Gastroesophageal sphincter (tissue), 4 donors: ENCODE data around the gene PXT1. TPM values are rescaled to one million over a fixed set of nuclear protein-coding genes. Genes with fewer than 3 reads are reported as not detected.
A peak's percentile ranks its signal among the peaks of the same experiment; 100 is the strongest.

ENCODE experiments used
- ATAC-seq: fragments of 150-250 bp; one replicate; pipeline ENCODE4 v1.9.1; 2016; ENCODE audit warnings: mild to moderate bottlenecking, moderate library complexity
- H3K27ac ChIP-seq, 4 donors: fragments of 200-600 bp; sonication (generic) in 3 of 4; 1 replicate in 3 of 4; 2 replicates in 1 of 4; pipeline ENCODE4 v1.5.1; 2016 to 2019
- H3K27me3 ChIP-seq: fragments of 200-600 bp; sonication (generic); one replicate; pipeline ENCODE4 v1.5.1; 2019
- H3K36me3 ChIP-seq, 2 donors: fragments of 200-600 bp; sonication (generic); one replicate each; pipeline ENCODE4 v1.5.1; 2019; ENCODE audit warnings: control low read depth in 1 of 2
- H3K4me1 ChIP-seq, 3 donors: fragments of 200-600 bp; sonication (generic); 1 replicate in 2 of 3; 2 replicates in 1 of 3; pipeline ENCODE4 v1.5.1; 2016 to 2019; ENCODE audit warnings: control low read depth in 2 of 3
- H3K4me3 ChIP-seq, 2 donors: fragments of 200-600 bp; sonication (generic); one replicate each; pipeline ENCODE4 v1.5.1; 2019; ENCODE audit warnings: mild to moderate bottlenecking in 1 of 2, moderate library complexity in 1 of 2
- H3K9me3 ChIP-seq, 3 donors: fragments of 200-600 bp; sonication (generic); one replicate each; pipeline ENCODE4 v1.5.1; 2017 to 2019; ENCODE audit warnings: control low read depth in 2 of 3
- EP300 ChIP-seq: sonication (generic); formaldehyde crosslinking; IDR thresholded peaks from one replicate; pipeline ENCODE4 v1.6.1; 2017; ENCODE audit warnings: antibody characterized with exemption, mild to moderate bottlenecking
- POLR2A ChIP-seq, 2 donors: fragments of 450-650 bp; IDR thresholded peaks; one replicate each; pipeline ENCODE4 v1.6.1; 2017; ENCODE audit warnings: antibody characterized with exemption in 2 of 2, mild to moderate bottlenecking in 2 of 2, moderate library complexity in 1 of 2
- POLR2AphosphoS5 ChIP-seq: sonication (generic); formaldehyde crosslinking; IDR thresholded peaks from one replicate; pipeline ENCODE4 v1.6.1; 2017; ENCODE audit warnings: antibody characterized with exemption
- WGBS, 2 donors: methylation state at CpG; one replicate each; pipeline ENCODE4 v1.1.5; 2018; ENCODE audit warnings: low coverage in 1 of 2; 5-methylcytosine and 5-hydroxymethylcytosine counted together
- small RNA-seq, 4 donors: library from RNA; depleted of rRNA; stranded (forward); fragments of <200 nt; gene quantifications; one replicate each; pipeline ENCODE3, GENCODE V24; 2016
- total RNA-seq, 4 donors: library from RNA; depleted of rRNA; stranded (reverse); fragments of >200 nt; gene quantifications; one replicate each; pipeline ENCODE4 v1.1.0, GENCODE V29; 2016
- TF ChIP-seq, protein P1 (sequence below), 4 experiments: fragments of 200-600 bp in 2 of 4; fragments of 450-650 bp in 2 of 4; sonication (generic) in 1 of 4; IDR thresholded peaks; one replicate each; pipeline ENCODE4 v1.5.1; 2017 to 2019; ENCODE audit warnings: antibody characterized with exemption in 4 of 4, mild to moderate bottlenecking in 2 of 4, moderate library complexity in 2 of 4

The PXT1 gene
- total RNA-seq, 4 donors from 2014 or later = 2.0 TPM; not detected in 3

DNA sequence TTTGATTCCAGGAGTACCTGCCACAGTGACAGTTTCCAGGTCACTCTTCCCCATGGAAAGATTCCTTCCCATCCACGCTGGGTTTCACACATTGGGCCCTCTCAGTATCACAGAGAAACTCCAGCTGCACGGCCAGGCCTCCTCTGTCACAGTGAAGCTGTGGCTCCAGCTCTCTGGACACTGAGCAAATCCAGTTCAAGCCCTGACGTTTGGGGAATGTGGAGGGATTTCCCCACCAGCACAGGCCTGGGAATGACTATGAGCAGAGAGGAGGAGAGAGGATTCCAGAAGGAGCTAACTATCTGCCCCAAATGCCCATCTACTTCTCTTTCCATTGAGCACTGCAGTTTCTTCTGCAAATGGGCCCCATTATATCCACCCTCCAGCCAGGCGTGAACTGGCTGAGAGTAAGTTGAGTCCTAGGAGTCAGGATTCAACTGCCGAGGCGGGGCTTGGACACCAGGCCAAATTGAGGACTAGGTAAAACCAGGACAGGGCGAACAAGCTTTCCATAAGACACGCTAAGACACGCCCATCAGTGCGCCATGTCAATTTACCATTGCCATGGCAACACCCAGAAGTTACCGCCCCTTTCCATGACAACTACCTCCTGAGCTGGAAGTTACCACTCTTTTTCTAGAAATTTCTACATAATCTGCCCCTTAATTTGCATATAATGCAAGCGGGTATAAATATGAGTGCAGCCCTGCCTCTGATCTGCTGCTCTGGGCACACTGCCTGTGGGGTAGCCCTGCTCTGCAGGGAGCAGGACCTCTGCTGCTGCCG lies 96.8 kb downstream of the PXT1 start:
- Histone ChIP-seq H3K4me1 (peaks cover 0 to 7% (median 0%) of the 10 kb centered on the region in 3 donors), H3K4me3 (no peak overlapping the region), H3K9me3 (no peaks in the 10 kb centered on the region), H3K27me3 (peaks cover 9% of the 10 kb centered on the region), H3K27ac (no peak overlapping the region), H3K36me3 (no peaks in the 10 kb centered on the region)
- TF ChIP-seq EP300 (no peak), POLR2AphosphoS5 (no peak), POLR2A (IDR thresholded peaks at IDR 0.05) (no peak)
- TF ChIP-seq, protein P1, sequence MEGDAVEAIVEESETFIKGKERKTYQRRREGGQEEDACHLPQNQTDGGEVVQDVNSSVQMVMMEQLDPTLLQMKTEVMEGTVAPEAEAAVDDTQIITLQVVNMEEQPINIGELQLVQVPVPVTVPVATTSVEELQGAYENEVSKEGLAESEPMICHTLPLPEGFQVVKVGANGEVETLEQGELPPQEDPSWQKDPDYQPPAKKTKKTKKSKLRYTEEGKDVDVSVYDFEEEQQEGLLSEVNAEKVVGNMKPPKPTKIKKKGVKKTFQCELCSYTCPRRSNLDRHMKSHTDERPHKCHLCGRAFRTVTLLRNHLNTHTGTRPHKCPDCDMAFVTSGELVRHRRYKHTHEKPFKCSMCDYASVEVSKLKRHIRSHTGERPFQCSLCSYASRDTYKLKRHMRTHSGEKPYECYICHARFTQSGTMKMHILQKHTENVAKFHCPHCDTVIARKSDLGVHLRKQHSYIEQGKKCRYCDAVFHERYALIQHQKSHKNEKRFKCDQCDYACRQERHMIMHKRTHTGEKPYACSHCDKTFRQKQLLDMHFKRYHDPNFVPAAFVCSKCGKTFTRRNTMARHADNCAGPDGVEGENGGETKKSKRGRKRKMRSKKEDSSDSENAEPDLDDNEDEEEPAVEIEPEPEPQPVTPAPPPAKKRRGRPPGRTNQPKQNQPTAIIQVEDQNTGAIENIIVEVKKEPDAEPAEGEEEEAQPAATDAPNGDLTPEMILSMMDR (IDR thresholded peaks at IDR 0.05) = no peak
- no peak for ATAC-seq
- 90 to 97% methylated on average over 8 to 10 of the region's 13 CpGs for WGBS, 2 donors

DNA sequence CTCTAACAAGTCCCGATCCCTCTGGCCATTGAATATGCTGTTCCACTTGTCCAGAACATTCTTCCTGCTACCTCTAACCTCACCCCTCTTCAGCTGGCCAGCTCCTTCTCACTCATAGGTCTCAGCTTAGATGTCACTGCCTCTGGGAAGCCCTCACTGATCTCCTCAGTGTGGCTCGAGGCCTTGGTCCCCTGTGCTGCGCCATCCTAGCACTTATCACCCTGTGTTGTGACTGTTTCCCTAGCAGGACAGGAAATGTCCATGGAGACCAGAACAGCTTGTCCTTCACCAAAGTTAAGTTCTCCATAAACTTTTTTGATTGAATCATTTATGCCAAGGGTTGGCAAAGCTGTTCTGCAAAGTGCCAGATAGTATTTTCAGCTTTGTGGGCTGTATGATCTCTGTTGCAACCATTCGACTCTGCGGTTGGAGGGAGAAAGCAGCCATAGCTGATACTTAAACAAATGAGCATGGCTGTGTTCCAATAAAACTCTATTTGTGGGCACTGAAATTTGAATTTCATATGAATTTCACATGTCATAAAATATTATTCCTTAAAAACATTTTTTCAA lies 99.5 kb downstream of the PXT1 start:
- Histone ChIP-seq H3K36me3 (no peaks in the 10 kb centered on the region), H3K9me3 (no peaks in the 10 kb centered on the region), H3K27me3 (peaks cover 13% of the 10 kb centered on the region), H3K27ac (no peak overlapping the region), H3K4me1 (peaks cover 0 to 12% (median 0%) of the 10 kb centered on the region in 3 donors), H3K4me3 (no peak overlapping the region)
- 83 to 92% methylated on average over 5 of the region's 5 CpGs for WGBS, 2 donors
- no peak for ATAC-seq
- TF ChIP-seq EP300 (no peak), POLR2AphosphoS5 (no peak), POLR2A (IDR thresholded peaks at IDR 0.05) (no peak)
- TF ChIP-seq, protein P1 (IDR thresholded peaks at IDR 0.05) = no peak

DNA sequence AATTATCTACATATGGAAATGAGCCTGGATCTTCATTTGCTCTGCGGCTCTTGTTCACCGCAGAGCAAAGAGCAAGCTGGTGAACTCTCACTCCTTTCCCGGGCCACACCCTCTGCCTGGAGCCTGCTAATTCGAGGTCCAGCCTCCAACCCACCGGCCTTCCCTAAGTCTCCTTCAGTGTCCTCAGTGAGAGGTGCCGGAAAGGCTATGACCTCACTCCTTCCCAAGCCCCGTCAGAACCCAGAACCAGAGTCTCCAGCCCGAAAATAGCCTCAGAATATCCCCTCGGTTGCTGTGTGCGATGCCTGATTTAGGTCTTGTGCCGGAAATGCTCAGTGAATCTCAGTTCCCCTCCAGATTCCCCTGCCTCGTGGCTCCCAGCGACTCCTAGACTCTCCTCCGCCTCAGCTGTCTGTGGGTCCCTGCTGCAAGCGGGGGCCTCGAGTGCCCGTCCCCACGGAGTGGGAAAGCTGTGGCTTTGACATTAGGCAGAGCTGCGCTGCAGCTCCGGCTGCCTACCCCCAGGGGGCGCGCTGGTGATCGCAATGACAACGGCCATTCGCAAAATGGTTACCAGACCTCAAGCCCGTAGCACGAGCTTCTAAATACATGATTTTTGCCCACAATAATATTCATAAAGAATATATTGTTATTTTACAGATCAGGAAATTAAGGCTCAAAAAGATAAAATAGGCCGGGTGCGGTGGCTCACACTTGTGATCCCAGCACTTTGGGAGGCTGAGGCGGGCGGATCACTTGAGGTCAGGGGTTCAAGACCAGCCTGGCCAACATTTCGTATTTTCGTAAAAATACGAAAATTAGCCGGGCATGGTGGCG lies 101.8 kb downstream of the PXT1 start:
- peak overlapping the region in 1 of 2 donors; percentile 26 for H3K4me3 ChIP-seq
- WGBS, 2 donors = 41 to 51% methylated on average over 12 to 20 of the region's 36 CpGs
- H3K9me3 ChIP-seq = no peaks in the 10 kb centered on the region
- TF ChIP-seq, protein P1 (IDR thresholded peaks at IDR 0.05) = peak; percentile 80 to 97 (median 92)
- no peak for TF ChIP-seq EP300
- TF ChIP-seq POLR2A (IDR thresholded peaks at IDR 0.05) = no peak
- peak; percentile 26 for TF ChIP-seq POLR2AphosphoS5
- H3K27ac ChIP-seq = peak overlapping the region in 1 of 4 donors; percentile 48
- peaks cover 0 to 12% (median 0%) of the 10 kb centered on the region in 3 donors for H3K4me1 ChIP-seq
- H3K27me3 ChIP-seq = peaks cover 24% of the 10 kb centered on the region
- ATAC-seq = peak; percentile 80
- no peaks in the 10 kb centered on the region for H3K36me3 ChIP-seq

Small RNA genes lying within 50 kb of the gene (small RNA-seq; reads per million reads assigned to genes)
- gene RN7SL502P = 0 reads per million in 4 donors

Other genes with a start within 250 kb of the PXT1 start
- gene BRPF3, start 246.1 kb downstream of the PXT1 start, total RNA-seq = 10 to 100 TPM; 19.0 to 36.7 (median 20.4) TPM
- not detected for gene PNPLA1, start 172.8 kb downstream of the PXT1 start, total RNA-seq
- not detected for gene BNIP5, start 106.0 kb downstream of the PXT1 start, total RNA-seq
- 1 to 10 TPM in 2 of 4 donors, not detected in 2; 1.3 to 1.5 TPM for gene ETV7, start 55.2 kb downstream of the PXT1 start, total RNA-seq
- 10 to 100 TPM; 60.2 to 92.9 (median 67.6) TPM for gene KCTD20, start 146 bp upstream of the PXT1 start, total RNA-seq
- 10 to 100 TPM; 20.5 to 51.0 (median 40.6) TPM for gene STK38, start 104.6 kb upstream of the PXT1 start, total RNA-seq
- gene SRSF3, start 151.5 kb upstream of the PXT1 start, total RNA-seq = 100 to 1,000 TPM; 108 to 195 (median 156) TPM
- 100 to 1,000 TPM in 1 of 4 donors, 10 to 100 TPM in 3; 49.7 to 137 (median 81.7) TPM for gene CDKN1A, start 235.9 kb upstream of the PXT1 start, total RNA-seq